H1 (cell line): ENCODE measurements around the gene KCNJ12. TPM values are rescaled to one million over a fixed set of nuclear protein-coding genes. Genes with fewer than 3 reads are reported as not detected.
"Not testable (repeated sequence)": the region's sequence is repeated elsewhere in the genome, so short reads cannot be mapped to it uniquely, and the experiment has no call there.

Experiments used
- CTCF ChIA-PET: fragments of 300-600 bp; sonication (Branson Sonifier 250); formaldehyde crosslinking; loops from one replicate; lab custom pipeline; 2021; ENCODE audit not compliant: partially characterized antibody; lab: Charles Lee
- POLR2A ChIA-PET: fragments of 300-600 bp; sonication (Branson Sonifier 250); formaldehyde crosslinking; loops from one replicate; lab custom pipeline; 2021; ENCODE audit warnings: inconsistent platforms; ENCODE audit not compliant: partially characterized antibody; lab: Charles Lee
- DNase-seq, 2 experiments: peaks; one replicate each; pipeline versions ENCODE4 v3.0.0 to v3.0.0-alpha.2; 2010 to 2022; ENCODE audit warnings: low spot score in 2 of 2, low read depth in 1 of 2, mixed read lengths in 1 of 2
- FAIRE-seq: peaks from 2 replicates; lab custom pipeline; 2011; peaks lifted over from hg19 to GRCh38; lab: Jason Lieb, UNC
- H2AFZ ChIP-seq: 2 replicates; pipeline ENCODE4 v1.8.1; 2012; ENCODE audit warnings: low read length, inconsistent platforms
- H2AK5ac ChIP-seq: 2 replicates; pipeline ENCODE4 v1.6.1; 2013; ENCODE audit warnings: low read depth, low read length
- H2BK120ac ChIP-seq: replicated peaks from 2 replicates; pipeline ENCODE3; 2013; ENCODE audit warnings: low read depth, low read length, inconsistent platforms
- H2BK12ac ChIP-seq: 2 replicates; pipeline ENCODE4 v1.6.1; 2013; ENCODE audit warnings: low read depth, low read length
- H2BK15ac ChIP-seq: 2 replicates; pipeline ENCODE4 v1.6.1; 2013; ENCODE audit warnings: low read length
- H2BK20ac ChIP-seq: 2 replicates; pipeline ENCODE4 v1.6.1; 2013; ENCODE audit warnings: low read length
- H2BK5ac ChIP-seq: 2 replicates; pipeline ENCODE4 v1.6.1; 2013; ENCODE audit warnings: low read depth, low read length
- H3K14ac ChIP-seq: 2 replicates; pipeline ENCODE4 v1.6.1; 2013; ENCODE audit warnings: inconsistent platforms; ENCODE audit not compliant: insufficient read length
- H3K18ac ChIP-seq: 2 replicates; pipeline ENCODE4 v1.6.1; 2013; ENCODE audit warnings: low read length; ENCODE audit errors: extremely low read depth
- H3K23ac ChIP-seq: 2 replicates; pipeline ENCODE4 v1.6.1; 2013; ENCODE audit warnings: inconsistent platforms; ENCODE audit not compliant: insufficient read length
- H3K23me2 ChIP-seq: 2 replicates; pipeline ENCODE4 v1.6.1; 2013; ENCODE audit warnings: low read depth, low read length
- H3K27ac ChIP-seq: 2 replicates; pipeline ENCODE4 v1.6.1; 2011; ENCODE audit warnings: low read depth, low read length, inconsistent platforms
- H3K27me3 ChIP-seq, 4 experiments: replicated peaks in 1 of 4; 1 replicate in 1 of 4; 2 replicates in 3 of 4; pipeline versions ENCODE4 v1.6.1 to v1.8.1; 2011 to 2013; ENCODE audit warnings: low read length in 3 of 4, mild to moderate bottlenecking in 3 of 4, inconsistent platforms in 2 of 4, mixed read lengths in 2 of 4, moderate library complexity in 1 of 4; ENCODE audit not compliant: control insufficient read depth in 3 of 4, insufficient read depth in 3 of 4; ENCODE audit errors: extremely low read depth in 1 of 4
- H3K36me3 ChIP-seq, 4 experiments: 2 replicates each; pipeline versions ENCODE4 v1.6.1 to v1.8.1; 2011 to 2013; ENCODE audit warnings: mild to moderate bottlenecking in 4 of 4, low read length in 3 of 4, moderate library complexity in 2 of 4, control low read depth in 1 of 4, inconsistent platforms in 1 of 4; ENCODE audit not compliant: insufficient read depth in 4 of 4, control insufficient read depth in 2 of 4
- H3K4ac ChIP-seq: replicated peaks from 2 replicates; pipeline ENCODE3; 2013; ENCODE audit warnings: low read length, low read depth, mixed read lengths, inconsistent platforms; ENCODE audit not compliant: insufficient read length
- H3K4me1 ChIP-seq, 4 experiments: replicated peaks in 1 of 4; 1 replicate in 1 of 4; 2 replicates in 3 of 4; pipeline versions ENCODE4 v1.6.1 to v1.8.1; 2011 to 2013; ENCODE audit warnings: low read length in 3 of 4, inconsistent platforms in 2 of 4, mixed read lengths in 1 of 4; ENCODE audit not compliant: insufficient read depth in 4 of 4, control insufficient read depth in 3 of 4
- H3K4me2 ChIP-seq, 2 experiments: 2 replicates each; pipeline versions ENCODE4 v1.6.1 to v1.8.1; 2011 to 2013; ENCODE audit warnings: low read depth in 2 of 2, low read length in 2 of 2, control low read depth in 1 of 2, inconsistent platforms in 1 of 2, mild to moderate bottlenecking in 1 of 2; ENCODE audit not compliant: insufficient read depth in 1 of 2
- H3K4me3 ChIP-seq, 4 experiments: fragments of 200-600, 300-600 bp in 1 of 4; sonication (generic), shearing (Covaris generic), sonication (Bioruptor Twin) in 1 of 4; 2 replicates each; pipeline versions ENCODE4 v1.5.1 to v1.8.1; 2011 to 2016; ENCODE audit warnings: low read length in 4 of 4, low read depth in 3 of 4, control low read depth in 2 of 4, inconsistent platforms in 2 of 4, mild to moderate bottlenecking in 2 of 4, mixed read lengths in 1 of 4, moderate library complexity in 1 of 4; ENCODE audit not compliant: insufficient read depth in 2 of 4; ENCODE audit errors: extremely low read depth in 1 of 4
- H3K56ac ChIP-seq: replicated peaks from 2 replicates; pipeline ENCODE3; 2013; ENCODE audit warnings: low read depth, mild to moderate bottlenecking, mixed read lengths, low read length, inconsistent platforms; ENCODE audit not compliant: insufficient read length
- H3K79me1 ChIP-seq: 2 replicates; pipeline ENCODE4 v1.6.1; 2013; ENCODE audit warnings: low read depth, low read length, control low read depth
- H3K79me2 ChIP-seq, 2 experiments: 2 replicates each; pipeline versions ENCODE4 v1.6.1 to v1.8.1; 2012 to 2013; ENCODE audit warnings: low read length in 2 of 2, mild to moderate bottlenecking in 2 of 2, inconsistent platforms in 1 of 2; ENCODE audit not compliant: insufficient read depth in 2 of 2, control insufficient read depth in 1 of 2
- H3K9ac ChIP-seq, 4 experiments: replicated peaks in 1 of 4; 1 replicate in 1 of 4; 2 replicates in 3 of 4; pipeline versions ENCODE4 v1.6.1 to v1.8.1; 2011 to 2013; ENCODE audit warnings: low read depth in 3 of 4, low read length in 3 of 4, control low read depth in 2 of 4, mild to moderate bottlenecking in 2 of 4, moderate library complexity in 2 of 4, inconsistent platforms in 1 of 4; ENCODE audit errors: extremely low read depth in 1 of 4
- H3K9me3 ChIP-seq, 2 experiments: 2 replicates each; pipeline versions ENCODE4 v1.6.1 to v1.8.1; 2012 to 2013; ENCODE audit warnings: mild to moderate bottlenecking in 2 of 2, moderate library complexity in 2 of 2, control low read depth in 1 of 2, inconsistent platforms in 1 of 2, low read depth in 1 of 2, low read length in 1 of 2, mixed read lengths in 1 of 2; ENCODE audit not compliant: insufficient read depth in 2 of 2
- H4K20me1 ChIP-seq, 2 experiments: replicated peaks in 1 of 2; 2 replicates each; pipeline versions ENCODE3 to v1.8.1; 2011 to 2013; ENCODE audit warnings: inconsistent platforms in 2 of 2, low read length in 2 of 2, mild to moderate bottlenecking in 1 of 2; ENCODE audit not compliant: insufficient read depth in 2 of 2, control insufficient read depth in 1 of 2
- H4K5ac ChIP-seq: 2 replicates; pipeline ENCODE4 v1.6.1; 2013; ENCODE audit warnings: low read length, low read depth, mixed read lengths, inconsistent platforms; ENCODE audit not compliant: insufficient read length
- H4K8ac ChIP-seq: 2 replicates; pipeline ENCODE4 v1.8.0; 2013; ENCODE audit warnings: mild to moderate bottlenecking, moderate library complexity, low read length, inconsistent platforms; ENCODE audit not compliant: insufficient read depth; ENCODE audit errors: extremely low read depth
- H4K91ac ChIP-seq: replicated peaks from 2 replicates; pipeline ENCODE3; 2013; ENCODE audit warnings: low read length, mixed read lengths, inconsistent platforms; ENCODE audit not compliant: insufficient read length
- WGBS, 2 experiments: shearing (Covaris generic) in 1 of 2; methylation state at CpG; one replicate each; pipeline versions ENCODE4 v1.1.6 to v1.1.7; 2013 to 2015; ENCODE audit warnings: low lambda C conversion rate in 2 of 2, mixed read lengths in 2 of 2, inconsistent platforms in 1 of 2, low coverage in 1 of 2, missing lambda C conversion rate in 1 of 2; ENCODE audit not compliant: insufficient replicate concordance in 2 of 2, insufficient coverage in 1 of 2, insufficient read length in 1 of 2; ENCODE audit errors: extremely low coverage in 1 of 2, missing lambda C conversion rate in 1 of 2; 5-methylcytosine and 5-hydroxymethylcytosine counted together
- polyA plus RNA-seq, 7 experiments: library from polyadenylated mRNA; depleted of rRNA in 3 of 7; stranded (reverse) in 5 of 7; unstranded in 2 of 7; fragments of >200 nt in 5 of 7; fragments of 200-250 nt in 2 of 7; gene quantifications; 1 replicate in 5 of 7; 2 replicates in 1 of 7; 4 replicates in 1 of 7; pipeline versions ENCODE4 v1.2.1 to v1.2.3, GENCODE V29; 2011 to 2013; ENCODE audit warnings: missing spikeins in 2 of 7, mixed read lengths in 2 of 7
- total RNA-seq: library from RNA; stranded (reverse); fragmentation: NEBNext Ultra II Directional; extraction: Animal tissue kit (Norgen Biotek cat#: 25700); gene quantifications from 2 replicates; pipeline ENCODE4 v1.2.1, GENCODE V29; 2021

KCNJ12 gene
- total and polyA plus RNA-seq, 2 of the 8 experiments (the other 6 are each of a cell fraction or from before 2014, with no cell fraction given): 1.2 to 1.5 TPM

- H2BK5ac ChIP-seq, H3K4me1 ChIP-seq, H3K14ac ChIP-seq, H2AK5ac ChIP-seq, H4K20me1 ChIP-seq, H3K79me1 ChIP-seq, H3K4me3 ChIP-seq, FAIRE-seq, DNase-seq, H3K18ac ChIP-seq, H4K8ac ChIP-seq, H3K79me2 ChIP-seq, POLR2A ChIA-PET, H3K23ac ChIP-seq, H2BK120ac ChIP-seq, H3K9me3 ChIP-seq, H4K91ac ChIP-seq, H3K9ac ChIP-seq, H4K5ac ChIP-seq, H2BK12ac ChIP-seq, H2BK20ac ChIP-seq, H3K27me3 ChIP-seq, H3K56ac ChIP-seq, H2BK15ac ChIP-seq, H3K23me2 ChIP-seq, H3K4ac ChIP-seq, H2AFZ ChIP-seq, H3K4me2 ChIP-seq, H3K36me3 ChIP-seq, H3K27ac ChIP-seq: not testable (repeated sequence)
- CTCF ChIA-PET: interaction anchor here (0.6 to 1.2 kb wide), 2 partner anchors 36 to 82 kb away, joined by 3 read pairs; no protein-coding TSS in a partner anchor
- WGBS, 2 experiments: 87% methylated on average over 11 of the region's 11 CpGs; no CpG with 5 or more reads in 1 of the 2 experiments
Measured at GRCh38 chr17:21339571-21339970, 36.6 kb upstream of the KCNJ12 start.

GRCh38 chr17:21340407-21340806 lies 35.8 kb upstream of the KCNJ12 start:
- H3K27ac ChIP-seq, H2AK5ac ChIP-seq, H3K18ac ChIP-seq, H3K79me1 ChIP-seq, H4K8ac ChIP-seq, H3K9ac ChIP-seq, H3K27me3 ChIP-seq, H2BK15ac ChIP-seq, H3K4ac ChIP-seq, H3K4me1 ChIP-seq, POLR2A ChIA-PET, H2BK120ac ChIP-seq, H3K23ac ChIP-seq, DNase-seq, H3K14ac ChIP-seq, H2BK5ac ChIP-seq, H3K36me3 ChIP-seq, H3K23me2 ChIP-seq, H4K20me1 ChIP-seq, H4K91ac ChIP-seq, FAIRE-seq, H3K56ac ChIP-seq, H2BK20ac ChIP-seq, H3K79me2 ChIP-seq, H4K5ac ChIP-seq, H2AFZ ChIP-seq, H3K4me3 ChIP-seq, H3K4me2 ChIP-seq, H2BK12ac ChIP-seq: not testable (repeated sequence)
- peaks cover 5 to 11% of the 10 kb centered on the region in 2 experiments; a peak in 1 of 4 replicates for H3K9me3 ChIP-seq
- CTCF ChIA-PET: interaction anchor here (0.7 kb wide), 1 partner anchor 107 kb away, joined by 3 read pairs; no protein-coding TSS in a partner anchor
- 85% methylated on average over 6 of the region's 6 CpGs; no CpG with 5 or more reads in 1 of the 2 experiments for WGBS, 2 experiments
